Fibroblast of lung (primary cell): ENCODE data around the gene SRRM3.

Experiments used
- EZH2 ChIP-seq: IDR thresholded peaks from 2 replicates; pipeline ENCODE4 v1.5.1; 2012; ENCODE audit warnings: low read length, control low read depth, mild to moderate bottlenecking; ENCODE audit errors: missing control alignments
- TF ChIP-seq, protein P1 (sequence below), 2 donors: IDR thresholded peaks in 1 of 2; conservative IDR thresholded peaks in 1 of 2; 1 replicate in 1 of 2; 2 replicates in 1 of 2; pipeline ENCODE4 v1.5.1; 2011 to 2012; ENCODE audit warnings: low read length in 2 of 2, control low read depth in 1 of 2, inconsistent platforms in 1 of 2, low read depth in 1 of 2, mild to moderate bottlenecking in 1 of 2

DNA sequence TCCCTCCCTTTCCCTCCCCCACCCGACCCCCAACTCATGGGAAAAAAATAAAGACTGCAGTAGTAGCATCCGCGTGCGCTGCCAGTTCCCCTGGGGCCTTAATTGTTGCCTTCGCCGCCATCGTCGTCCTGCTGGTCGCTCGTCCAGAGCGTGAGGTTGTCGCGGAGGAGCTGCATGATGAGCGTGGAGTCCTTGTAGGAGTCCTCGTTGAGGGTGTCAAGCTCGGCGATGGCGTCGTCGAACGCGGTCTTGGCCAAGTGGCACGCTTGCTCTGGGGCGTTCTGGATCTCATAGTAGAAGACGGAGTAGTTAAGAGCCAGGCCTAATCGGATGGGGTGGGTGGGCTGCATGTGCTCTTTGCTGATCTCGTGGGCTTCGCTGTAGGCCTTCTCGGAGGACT lies 127.8 kb downstream of the SRRM3 start:
- TF ChIP-seq, protein P1, sequence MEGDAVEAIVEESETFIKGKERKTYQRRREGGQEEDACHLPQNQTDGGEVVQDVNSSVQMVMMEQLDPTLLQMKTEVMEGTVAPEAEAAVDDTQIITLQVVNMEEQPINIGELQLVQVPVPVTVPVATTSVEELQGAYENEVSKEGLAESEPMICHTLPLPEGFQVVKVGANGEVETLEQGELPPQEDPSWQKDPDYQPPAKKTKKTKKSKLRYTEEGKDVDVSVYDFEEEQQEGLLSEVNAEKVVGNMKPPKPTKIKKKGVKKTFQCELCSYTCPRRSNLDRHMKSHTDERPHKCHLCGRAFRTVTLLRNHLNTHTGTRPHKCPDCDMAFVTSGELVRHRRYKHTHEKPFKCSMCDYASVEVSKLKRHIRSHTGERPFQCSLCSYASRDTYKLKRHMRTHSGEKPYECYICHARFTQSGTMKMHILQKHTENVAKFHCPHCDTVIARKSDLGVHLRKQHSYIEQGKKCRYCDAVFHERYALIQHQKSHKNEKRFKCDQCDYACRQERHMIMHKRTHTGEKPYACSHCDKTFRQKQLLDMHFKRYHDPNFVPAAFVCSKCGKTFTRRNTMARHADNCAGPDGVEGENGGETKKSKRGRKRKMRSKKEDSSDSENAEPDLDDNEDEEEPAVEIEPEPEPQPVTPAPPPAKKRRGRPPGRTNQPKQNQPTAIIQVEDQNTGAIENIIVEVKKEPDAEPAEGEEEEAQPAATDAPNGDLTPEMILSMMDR (conservative IDR thresholded peaks at IDR 0.05 in 1 of 2, IDR thresholded peaks at IDR 0.05 in 1 of 2; ENCODE audit: low read depth in 1 of 2, low read length in 2 of 2): no peak
- no peak for TF ChIP-seq EZH2
